Mesenchymal stem cell (in vitro differentiated cells and primary cell): Measurements from ENCODE around the gene CSRNP2.

Experiments used
- DNase-seq: peaks from one replicate; pipeline ENCODE4 v3.0.0-alpha.2; 2013
- H2AFZ ChIP-seq: one replicate; pipeline ENCODE4 v1.6.1; 2013; ENCODE audit warnings: low read depth, mild to moderate bottlenecking, control low read depth, inconsistent platforms, low read length, moderate library complexity
- H2AK5ac ChIP-seq: 2 replicates; pipeline ENCODE4 v1.6.1; 2013; ENCODE audit warnings: low read length, moderate library complexity, mild to moderate bottlenecking, inconsistent platforms; ENCODE audit not compliant: severe bottlenecking
- H2BK120ac ChIP-seq: one replicate; pipeline ENCODE4 v1.6.1; 2013; ENCODE audit warnings: low read depth, mild to moderate bottlenecking, inconsistent platforms, low read length, moderate library complexity
- H2BK12ac ChIP-seq, 2 experiments: one replicate each; pipeline ENCODE4 v1.6.1; 2013; ENCODE audit warnings: inconsistent platforms in 2 of 2, low read length in 2 of 2, mild to moderate bottlenecking in 2 of 2, moderate library complexity in 2 of 2, control low read depth in 1 of 2
- H2BK15ac ChIP-seq: one replicate; pipeline ENCODE4 v1.6.1; 2013; ENCODE audit warnings: mild to moderate bottlenecking, low read depth, inconsistent platforms; ENCODE audit not compliant: poor library complexity, severe bottlenecking
- H2BK5ac ChIP-seq: 2 replicates; pipeline ENCODE4 v1.6.1; 2013; ENCODE audit warnings: low read depth, mild to moderate bottlenecking, low read length, control low read depth, inconsistent platforms; ENCODE audit not compliant: poor library complexity, severe bottlenecking
- H3K14ac ChIP-seq, 2 experiments: one replicate each; pipeline ENCODE4 v1.6.1; 2013; ENCODE audit warnings: inconsistent platforms in 2 of 2, low read length in 2 of 2, control low read depth in 1 of 2, mild to moderate bottlenecking in 1 of 2, moderate library complexity in 1 of 2
- H3K18ac ChIP-seq, 2 experiments: one replicate each; pipeline ENCODE4 v1.6.1; 2013; ENCODE audit warnings: inconsistent platforms in 2 of 2, low read length in 2 of 2, control low read depth in 1 of 2, low read depth in 1 of 2, mild to moderate bottlenecking in 1 of 2
- H3K23ac ChIP-seq, 2 experiments: one replicate each; pipeline ENCODE4 v1.6.1; 2013; ENCODE audit warnings: inconsistent platforms in 2 of 2, low read length in 2 of 2, mild to moderate bottlenecking in 2 of 2, moderate library complexity in 2 of 2, control low read depth in 1 of 2
- H3K27ac ChIP-seq: 2 replicates; pipeline ENCODE4 v1.5.1; 2013; ENCODE audit warnings: mild to moderate bottlenecking, moderate library complexity, low read length, control low read depth, inconsistent platforms; ENCODE audit not compliant: poor library complexity, severe bottlenecking
- H3K27me3 ChIP-seq, 2 experiments: 2 replicates each; pipeline versions ENCODE4 v1.6.1 to v1.7.0; 2013; ENCODE audit warnings: low read length in 2 of 2, mild to moderate bottlenecking in 2 of 2, moderate library complexity in 2 of 2, control low read depth in 1 of 2, inconsistent platforms in 1 of 2; ENCODE audit not compliant: control insufficient read depth in 1 of 2, insufficient read depth in 1 of 2
- H3K36me3 ChIP-seq, 2 experiments: 2 replicates each; pipeline versions ENCODE4 v1.6.1 to v1.7.0; 2013; ENCODE audit warnings: low read length in 2 of 2, control low read depth in 1 of 2, inconsistent platforms in 1 of 2, low read depth in 1 of 2, mild to moderate bottlenecking in 1 of 2; ENCODE audit not compliant: insufficient read depth in 2 of 2, control insufficient read depth in 1 of 2
- H3K4ac ChIP-seq, 2 experiments: one replicate each; pipeline ENCODE4 v1.6.1; 2013; ENCODE audit warnings: inconsistent platforms in 2 of 2, low read length in 2 of 2, mild to moderate bottlenecking in 2 of 2, moderate library complexity in 2 of 2, control low read depth in 1 of 2, low read depth in 1 of 2
- H3K4me1 ChIP-seq: 2 replicates; pipeline ENCODE4 v1.6.1; 2013; ENCODE audit warnings: low read depth, low read length, control low read depth; ENCODE audit not compliant: control insufficient read depth, insufficient read depth
- H3K4me2 ChIP-seq: 2 replicates; pipeline ENCODE4 v1.6.1; 2013; ENCODE audit warnings: low read length, mild to moderate bottlenecking, inconsistent platforms; ENCODE audit not compliant: poor library complexity, severe bottlenecking
- H3K4me3 ChIP-seq, 2 experiments: 2 replicates each; pipeline versions ENCODE4 v1.5.1 to v1.7.0; 2013; ENCODE audit warnings: low read length in 2 of 2, mild to moderate bottlenecking in 2 of 2, control low read depth in 1 of 2, low read depth in 1 of 2; ENCODE audit not compliant: insufficient read depth in 1 of 2
- H3K79me1 ChIP-seq: replicated peaks from 2 replicates; pipeline ENCODE4 v1.6.1; 2013; ENCODE audit warnings: mild to moderate bottlenecking, control low read depth, low read length, inconsistent platforms; ENCODE audit not compliant: poor library complexity, severe bottlenecking
- H3K9ac ChIP-seq: 2 replicates; pipeline ENCODE4 v1.7.0; 2013; ENCODE audit warnings: mild to moderate bottlenecking, low read length, moderate library complexity
- H3K9me3 ChIP-seq: 2 replicates; pipeline ENCODE4 v1.7.0; 2013; ENCODE audit warnings: mild to moderate bottlenecking, low read length; ENCODE audit not compliant: control insufficient read depth
- H4K8ac ChIP-seq: one replicate; pipeline ENCODE4 v1.6.1; 2013; ENCODE audit warnings: inconsistent platforms, mild to moderate bottlenecking, low read length, moderate library complexity
- H4K91ac ChIP-seq: one replicate; pipeline ENCODE4 v1.6.1; 2013; ENCODE audit warnings: mild to moderate bottlenecking, low read length, inconsistent platforms
- WGBS: methylation state at CpG from one replicate; pipeline ENCODE4 v1.1.7; 2013; ENCODE audit warnings: mixed read lengths; 5-methylcytosine and 5-hydroxymethylcytosine counted together

The CSRNP2 gene

GRCh38 chr12:51122844-51123243, 39.4 kb upstream of the CSRNP2 start:
- no peak overlapping the region for H3K4me3 ChIP-seq
- no peak overlapping the region for H2BK120ac ChIP-seq
- H3K4me1 ChIP-seq, result no peaks in the 10 kb centered on the region
- H2BK12ac ChIP-seq, result no peak overlapping the region
- no peak overlapping the region for H2AFZ ChIP-seq
- H3K18ac ChIP-seq, result no peak overlapping the region
- no peak for DNase-seq
- H3K9me3 ChIP-seq, result no peaks in the 10 kb centered on the region
- H3K9ac ChIP-seq, result no peak overlapping the region
- H2AK5ac ChIP-seq, result no peak overlapping the region
- H3K79me1 ChIP-seq, result no peaks in the 10 kb centered on the region
- no peak overlapping the region for H3K4me2 ChIP-seq
- no peak overlapping the region for H2BK5ac ChIP-seq
- no peak overlapping the region for H3K23ac ChIP-seq
- no peak overlapping the region for H3K14ac ChIP-seq
- H2BK15ac ChIP-seq, result no peak overlapping the region
- H3K27ac ChIP-seq, result no peak overlapping the region
- no peak overlapping the region for H3K4ac ChIP-seq
- H4K8ac ChIP-seq, result no peak overlapping the region
- H3K36me3 ChIP-seq, result peaks cover 7 to 21% of the 10 kb centered on the region in 2 experiments
- no peak overlapping the region for H4K91ac ChIP-seq
- H3K27me3 ChIP-seq, result no peaks in the 10 kb centered on the region

DNA sequence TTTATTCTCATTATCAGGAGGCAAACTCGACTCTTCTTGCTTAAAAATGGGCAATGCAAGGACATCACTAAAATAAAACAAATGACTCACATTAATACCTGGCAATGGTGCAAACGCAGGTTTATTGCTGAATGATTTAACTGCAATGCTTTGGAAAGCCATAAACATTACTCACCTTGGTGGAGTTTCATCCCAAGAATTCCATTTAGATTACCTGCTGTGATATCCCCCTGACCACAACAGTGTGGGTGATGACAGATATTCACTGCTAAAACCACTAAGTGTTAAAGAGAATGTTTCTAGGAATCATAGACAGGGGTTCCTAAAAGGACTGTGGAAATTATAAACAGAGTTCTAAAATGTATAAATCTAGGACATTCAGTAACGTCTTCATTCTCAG, 35.3 kb upstream of the CSRNP2 start:
- no peak overlapping the region for H3K23ac ChIP-seq
- H2AFZ ChIP-seq, result no peak overlapping the region
- no peak overlapping the region for H2BK120ac ChIP-seq
- 84% methylated on average over 3 of the region's 3 CpGs for WGBS
- no peak overlapping the region for H3K18ac ChIP-seq
- H4K91ac ChIP-seq, result no peak overlapping the region
- no peaks in the 10 kb centered on the region for H3K9me3 ChIP-seq
- H4K8ac ChIP-seq, result no peak overlapping the region
- peaks cover 0 to 39% of the 10 kb centered on the region in 2 experiments for H3K36me3 ChIP-seq
- H3K9ac ChIP-seq, result no peak overlapping the region
- no peak for DNase-seq
- H3K14ac ChIP-seq, result no peak overlapping the region
- H3K27ac ChIP-seq, result no peak overlapping the region
- H3K27me3 ChIP-seq, result no peaks in the 10 kb centered on the region
- H2BK5ac ChIP-seq, result no peak overlapping the region
- no peaks in the 10 kb centered on the region for H3K79me1 ChIP-seq
- H2BK15ac ChIP-seq, result no peak overlapping the region
- H2AK5ac ChIP-seq, result no peak overlapping the region
- no peak overlapping the region for H3K4me3 ChIP-seq
- no peaks in the 10 kb centered on the region for H3K4me1 ChIP-seq
- H3K4me2 ChIP-seq, result no peak overlapping the region
- no peak overlapping the region for H2BK12ac ChIP-seq
- H3K4ac ChIP-seq, result no peak overlapping the region

- Histone ChIP-seq H3K4me1 (no peaks in the 10 kb centered on the region), H3K9me3 (no peaks in the 10 kb centered on the region), H2BK12ac (no peak overlapping the region), H4K91ac (no peak overlapping the region), H3K4ac (no peak overlapping the region), H3K4me2 (no peak overlapping the region), H3K79me1 (no peaks in the 10 kb centered on the region), H2AK5ac (no peak overlapping the region), H3K27ac (no peak overlapping the region), H3K36me3 (peaks cover 2 to 64% of the 10 kb centered on the region in 2 experiments), H2BK15ac (no peak overlapping the region), H3K23ac (no peak overlapping the region), H3K27me3 (no peaks in the 10 kb centered on the region), H2BK120ac (no peak overlapping the region), H2AFZ (no peak overlapping the region), H3K14ac (no peak overlapping the region), H2BK5ac (no peak overlapping the region), H3K18ac (no peak overlapping the region), H4K8ac (no peak overlapping the region), H3K4me3 (no peak overlapping the region), H3K9ac (no peak overlapping the region)
- DNase-seq, result no peak
These were observed 32.1 kb upstream of the CSRNP2 start for GRCh38 chr12:51115533-51115932.

DNA sequence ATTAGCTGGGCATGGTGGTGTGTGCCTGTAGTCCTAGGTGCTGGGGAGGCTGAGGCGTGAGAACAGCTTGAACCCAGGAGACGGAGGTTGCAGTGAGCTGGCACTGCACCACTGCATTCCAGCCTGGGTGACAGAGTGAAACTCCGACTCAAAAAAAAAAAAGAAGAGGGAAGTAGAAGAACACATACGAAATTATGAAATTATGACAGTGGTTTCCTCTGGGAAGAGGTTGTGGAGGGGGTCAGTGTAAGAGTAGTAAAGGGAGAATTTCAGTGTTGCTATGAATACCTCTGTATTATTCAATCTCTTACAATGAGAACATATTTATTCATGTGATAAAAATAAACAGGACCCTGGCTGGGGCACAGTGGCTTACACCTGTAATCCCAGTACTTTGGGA, 24.7 kb upstream of the CSRNP2 start:
- Histone ChIP-seq H3K4me1 (no peaks in the 10 kb centered on the region), H4K91ac (no peak overlapping the region), H3K18ac (no peak overlapping the region), H2AK5ac (no peak overlapping the region), H3K14ac (no peak overlapping the region), H2BK120ac (no peak overlapping the region), H2AFZ (no peak overlapping the region), H3K4me2 (no peak overlapping the region), H3K79me1 (no peaks in the 10 kb centered on the region), H3K36me3 (peaks cover 5 to 80% of the 10 kb centered on the region in 2 experiments), H2BK12ac (no peak overlapping the region), H3K23ac (no peak overlapping the region), H3K27ac (no peak overlapping the region), H3K9ac (no peak overlapping the region), H3K4ac (no peak overlapping the region), H2BK15ac (no peak overlapping the region), H4K8ac (no peak overlapping the region), H2BK5ac (no peak overlapping the region), H3K4me3 (no peak overlapping the region), H3K9me3 (no peaks in the 10 kb centered on the region), H3K27me3 (no peaks in the 10 kb centered on the region)
- WGBS, result 84% methylated on average over 4 of the region's 4 CpGs
- DNase-seq, result no peak
